Urothelium cell line (cell line): Measurements from ENCODE around the gene ABCA3.
"Not testable (repeated sequence)": the region's sequence is repeated elsewhere in the genome, so short reads cannot be mapped to it uniquely, and the experiment has no call there.

Source experiments
- DNase-seq: peaks from one replicate; pipeline ENCODE4 v3.0.0; 2011; ENCODE audit warnings: low spot score, mixed read lengths
- FAIRE-seq: peaks from 2 replicates; lab custom pipeline; 2011; peaks lifted over from hg19 to GRCh38; lab: Jason Lieb, UNC

The ABCA3 gene

DNA sequence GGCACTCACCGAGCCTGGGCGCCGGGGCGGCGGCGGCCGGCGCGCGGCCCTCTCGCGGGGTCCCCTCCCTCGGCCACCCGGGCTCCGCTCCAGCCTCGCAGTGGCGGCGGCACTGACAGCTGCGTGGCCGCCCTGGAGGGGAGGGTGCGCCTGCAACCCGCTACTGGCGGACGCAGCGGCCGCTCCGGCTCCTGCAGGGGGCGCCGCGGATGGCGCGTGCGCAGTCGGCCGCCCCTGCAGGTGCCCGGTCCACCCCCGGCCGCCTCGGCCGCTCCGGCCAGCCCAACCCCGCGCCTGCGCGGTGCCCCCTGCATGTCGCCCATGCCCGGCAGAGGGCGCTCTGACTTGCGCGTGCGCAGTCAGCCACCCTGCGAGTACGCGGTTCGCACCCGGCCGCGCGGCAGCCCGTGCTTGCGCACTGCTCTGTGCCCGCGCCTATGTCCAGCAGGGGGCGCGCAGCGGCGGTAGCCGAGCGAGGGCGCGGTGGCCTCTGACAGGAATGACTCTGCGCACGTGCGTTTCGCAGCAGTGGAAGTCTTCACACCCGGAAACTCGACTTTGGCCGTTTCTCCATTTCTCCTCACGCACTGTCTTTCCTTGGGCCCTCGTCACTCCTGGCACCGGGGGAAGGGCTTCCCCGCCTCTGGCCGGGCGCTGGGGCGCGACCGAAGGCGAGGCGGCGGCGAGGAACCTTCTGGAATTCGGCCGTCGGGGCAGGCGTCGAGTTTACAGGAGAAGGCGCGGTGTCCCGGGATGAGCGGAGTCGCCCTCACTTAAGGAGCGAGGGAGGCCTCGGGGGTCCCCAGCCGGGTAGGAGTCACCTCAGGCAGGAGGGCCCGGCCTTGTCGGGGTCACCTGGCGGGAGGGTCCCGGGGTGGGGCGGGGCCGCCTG lies at the start of gene ABCA3:
Gene ABCA3, minus strand, starts transcription at position 165 of the 892 bp plus-strand sequence. CDS start 14,262 bp downstream, outside the sequence.
- DNase-seq (peak; percentile 100), FAIRE-seq (peak; percentile 98)

DNA sequence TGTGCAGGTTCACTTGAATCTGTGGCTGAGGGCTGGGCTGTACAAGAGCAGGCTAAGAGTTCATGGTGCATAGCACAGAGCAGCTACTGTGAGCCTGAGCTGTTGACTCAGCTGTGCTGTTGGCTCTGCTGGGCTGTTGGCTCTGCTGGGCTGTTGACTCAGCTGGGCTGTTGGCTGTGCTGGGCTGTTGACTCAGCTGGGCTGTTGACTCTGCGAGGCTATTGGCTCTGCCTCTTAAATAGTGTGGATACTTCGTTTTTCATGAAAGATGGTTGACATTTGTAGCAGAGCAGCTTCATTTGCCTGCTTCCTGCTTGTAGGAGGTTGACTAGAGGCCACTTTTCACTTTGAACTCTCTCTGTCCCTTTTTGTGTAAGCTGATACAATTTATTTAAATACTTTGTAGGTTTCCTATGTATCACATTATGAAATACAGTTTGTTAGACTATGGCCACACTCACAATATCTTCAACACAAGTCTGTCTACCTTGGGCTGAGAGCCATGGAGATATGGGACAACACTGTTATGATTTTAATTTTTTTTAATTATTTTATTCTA lies 48.4 kb upstream of the ABCA3 start:
- no peak for FAIRE-seq
- peak; percentile 64 for DNase-seq

DNA sequence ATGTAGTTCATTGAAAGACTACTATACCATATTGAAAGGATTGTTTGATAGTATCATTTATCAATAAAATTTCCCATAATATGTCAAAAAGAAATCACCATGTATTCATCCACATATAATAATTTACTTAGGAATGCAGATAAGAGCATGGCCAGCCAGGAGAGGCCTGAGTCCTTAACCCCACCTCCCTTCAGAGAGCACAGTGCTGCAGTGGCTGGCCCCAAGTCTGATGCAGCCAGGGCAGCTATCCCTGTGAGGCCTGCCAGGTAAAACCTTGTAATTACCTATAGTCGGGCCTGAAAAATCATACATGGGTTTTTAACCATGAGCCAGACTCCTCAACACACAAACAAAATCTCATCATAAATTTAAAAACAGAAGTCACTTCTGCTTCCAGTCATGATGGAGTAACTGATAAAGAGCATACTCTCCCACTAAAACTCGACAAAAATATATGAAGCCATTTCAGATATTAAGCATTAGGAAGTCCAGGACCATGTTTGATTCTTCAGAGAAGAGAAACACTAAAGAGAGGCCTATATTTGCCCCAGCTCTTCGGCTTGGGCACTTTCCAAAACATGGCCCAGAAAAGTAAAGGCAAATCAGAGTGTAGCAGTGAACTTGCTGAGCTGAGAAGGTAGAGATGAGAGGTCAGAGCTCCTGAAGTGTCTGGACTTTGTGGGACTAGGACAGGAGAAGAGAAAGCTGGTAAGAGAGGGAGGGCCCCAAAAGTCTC lies 47.8 kb upstream of the ABCA3 start:
- no peak for FAIRE-seq
- DNase-seq, result no peak

DNA sequence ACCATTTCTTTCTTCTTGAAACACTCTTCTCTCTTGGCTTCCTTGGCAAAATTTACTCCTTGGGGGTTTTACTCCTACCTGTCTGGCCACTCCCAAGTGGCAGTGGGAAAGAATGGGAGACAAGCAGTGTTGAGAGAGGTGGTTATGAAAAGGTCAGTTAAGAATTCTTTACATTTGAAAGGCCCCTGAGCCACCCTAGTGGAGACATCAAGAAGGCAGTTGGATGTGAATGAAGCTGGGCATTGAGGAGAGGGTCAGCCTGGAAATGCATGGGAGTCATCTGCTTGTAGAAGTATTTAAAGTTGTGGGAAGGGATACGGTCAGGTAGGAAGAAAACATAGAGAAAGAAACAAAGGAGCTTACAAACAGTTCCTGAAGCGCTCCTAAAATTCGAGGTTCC lies 46.5 kb upstream of the ABCA3 start:
- DNase-seq (no peak), FAIRE-seq (no peak)

DNA sequence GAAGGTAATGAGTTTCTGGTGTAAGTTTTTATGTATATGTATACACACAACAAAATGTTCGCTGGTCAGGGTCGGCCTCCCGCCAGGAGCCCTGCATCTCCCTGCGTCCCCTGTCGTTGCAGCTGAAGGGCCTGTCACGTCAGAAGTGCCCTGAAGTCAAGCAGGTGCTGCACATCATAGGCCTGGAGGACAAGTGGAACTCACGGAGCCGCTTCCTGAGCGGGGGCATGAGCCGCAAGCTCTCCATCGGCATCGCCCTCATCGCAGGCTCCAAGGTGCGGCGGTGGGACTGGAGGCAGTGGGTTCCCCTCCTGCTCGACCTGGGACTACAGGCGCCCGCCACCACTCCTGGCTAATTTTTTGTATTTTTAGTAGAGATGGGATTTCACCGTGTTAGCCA lies 45.5 kb upstream of the ABCA3 start:
- not testable (repeated sequence) for DNase-seq, FAIRE-seq

DNA sequence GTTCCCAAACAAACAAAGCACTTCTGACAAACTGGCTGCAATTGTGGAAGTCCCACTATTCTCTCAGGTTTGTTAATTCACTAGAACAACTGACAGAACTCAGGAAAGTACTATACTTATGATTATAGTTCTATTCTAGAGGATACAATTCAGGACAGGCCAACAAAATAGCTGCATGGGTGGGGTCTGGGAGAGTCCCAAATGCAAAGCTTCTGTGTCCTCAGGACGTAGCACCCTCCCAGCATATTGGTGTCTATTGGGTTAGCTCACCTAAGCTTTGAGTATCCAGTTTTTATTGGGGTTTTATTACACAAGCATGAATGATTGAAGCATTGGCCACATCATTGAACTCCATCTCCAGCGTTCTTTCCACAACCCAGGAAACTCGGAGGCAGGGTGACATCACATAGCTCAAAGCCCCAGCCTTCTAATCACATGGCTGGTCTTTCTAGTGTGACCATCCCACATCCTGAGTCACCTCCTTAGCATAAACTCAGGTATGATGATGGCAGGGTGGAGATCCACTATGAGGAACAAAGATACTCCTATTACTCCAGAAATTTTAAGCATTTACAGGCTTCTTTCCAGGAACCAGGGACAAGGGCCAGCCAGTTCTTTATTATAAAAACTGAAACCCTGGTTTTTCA lies 44.8 kb upstream of the ABCA3 start:
- no peak for FAIRE-seq

DNA sequence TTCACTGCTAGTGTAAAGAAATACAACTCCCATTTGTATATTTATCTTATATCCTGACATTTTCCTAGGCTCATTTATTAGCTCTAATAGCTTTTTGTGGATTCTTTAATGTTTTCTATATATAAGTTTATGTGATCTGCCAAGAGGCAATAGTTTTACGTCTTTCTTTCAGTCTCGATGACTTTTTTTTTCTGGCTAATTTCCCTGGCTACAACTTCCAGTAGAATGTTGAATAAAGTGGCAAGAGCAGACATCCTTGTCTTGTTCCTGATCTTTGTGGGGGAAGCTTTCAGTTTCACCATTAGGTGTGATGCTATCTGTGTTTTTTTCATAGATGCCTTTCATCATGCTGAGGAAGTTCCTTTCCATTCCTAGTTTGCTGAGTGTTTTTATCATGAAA lies 43.9 kb upstream of the ABCA3 start:
- FAIRE-seq, result no peak
- no peak for DNase-seq

More for the DNA sequence above, 44.8 kb upstream of the ABCA3 start:
- DNase-seq, result peak; percentile 25

DNA sequence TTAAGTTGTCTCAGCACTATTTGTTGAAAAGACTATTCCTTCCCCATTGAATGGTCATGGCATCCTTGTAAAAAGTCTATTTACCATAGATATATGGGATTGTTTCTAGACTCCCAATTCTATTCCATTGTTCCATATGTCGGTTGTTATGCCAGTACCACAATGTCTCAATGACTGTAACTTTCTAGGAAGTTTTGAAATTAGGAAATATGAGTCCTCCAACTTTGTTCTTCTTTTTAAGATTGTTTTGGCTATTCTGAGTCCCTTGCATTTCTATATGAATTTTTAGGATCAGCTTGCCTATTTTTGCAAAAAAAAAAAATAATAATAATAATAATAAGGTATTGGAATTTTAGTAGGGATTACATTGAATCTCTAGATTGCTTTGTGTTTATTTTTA lies 43.0 kb upstream of the ABCA3 start:
- no peak for FAIRE-seq

DNA sequence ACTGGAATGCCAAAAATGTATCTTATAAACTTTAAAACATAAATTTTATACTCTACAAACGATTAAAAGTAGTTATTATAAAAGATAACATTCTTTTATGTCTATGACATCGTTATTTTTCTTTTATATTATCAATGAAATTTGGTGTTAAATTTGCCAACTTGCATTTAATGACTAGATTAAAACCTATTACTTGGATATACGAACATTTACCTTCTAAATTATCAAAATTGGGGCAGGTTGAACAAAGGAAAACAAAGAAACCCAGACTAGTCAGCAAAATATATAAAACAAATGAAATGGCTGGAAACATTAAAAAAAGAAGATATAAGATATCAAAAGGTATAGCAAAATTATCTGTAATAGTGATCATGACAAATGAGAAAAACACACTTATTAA lies 34.1 kb upstream of the ABCA3 start:
- FAIRE-seq, result no peak
- DNase-seq, result no peak

More for the DNA sequence above, 43.0 kb upstream of the ABCA3 start:
- no peak for DNase-seq

DNA sequence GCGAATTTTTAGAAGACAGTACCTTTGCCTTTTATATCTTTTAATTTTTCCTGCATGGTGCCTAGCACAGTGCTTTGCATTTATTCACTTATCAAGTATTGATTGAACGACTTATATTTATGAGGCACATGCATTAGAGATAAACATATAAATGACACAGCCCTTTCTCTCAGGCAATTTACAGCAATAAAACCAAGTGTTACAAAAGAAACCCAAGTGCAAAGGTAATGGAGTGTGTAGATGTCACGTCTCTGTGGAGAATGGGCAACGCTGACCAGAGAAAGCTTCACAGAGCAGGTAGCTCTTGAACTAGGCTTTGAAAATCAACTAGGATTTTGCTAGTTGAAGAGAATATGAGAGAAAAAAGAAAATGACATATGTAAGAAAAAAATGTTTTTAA lies 32.6 kb upstream of the ABCA3 start:
- DNase-seq (no peak), FAIRE-seq (no peak)

DNA sequence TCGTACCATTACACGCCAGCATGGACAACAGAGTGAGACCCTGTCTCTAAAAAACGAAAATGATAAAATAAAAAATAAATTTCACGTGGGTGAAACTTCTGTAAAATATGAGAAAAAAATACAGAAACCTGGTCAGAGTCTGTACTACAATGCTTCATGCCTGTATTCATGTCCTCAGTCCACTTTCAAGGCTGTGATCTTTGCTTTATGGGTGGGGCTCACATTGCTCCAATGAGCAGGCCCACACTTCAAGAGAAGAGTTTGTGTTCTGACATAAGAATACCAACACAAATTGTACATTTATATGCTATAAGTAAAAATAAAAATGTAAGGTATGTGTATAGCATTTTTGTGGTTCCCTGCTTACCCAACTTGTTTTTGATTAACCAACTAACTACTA lies 32.2 kb upstream of the ABCA3 start:
- FAIRE-seq, result no peak
- no peak for DNase-seq

DNA sequence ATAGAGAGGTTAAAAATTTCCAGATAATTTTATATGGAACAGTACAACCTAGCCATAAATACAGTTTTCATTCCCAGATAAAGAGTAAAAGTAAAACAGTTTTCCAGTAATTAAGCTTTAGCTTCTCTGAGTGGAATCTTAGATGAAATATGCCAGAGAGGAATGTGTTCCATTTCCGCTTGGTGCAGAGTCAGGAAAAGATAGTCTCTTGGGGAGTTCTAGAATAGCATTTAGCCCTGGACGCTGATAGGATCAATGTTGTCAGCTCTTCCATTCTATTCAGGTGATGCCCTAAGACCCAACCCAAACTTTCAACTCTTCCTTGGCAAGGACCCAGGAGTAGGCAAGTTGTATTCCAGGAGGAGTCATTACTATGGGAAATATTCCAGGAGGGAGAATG lies 30.9 kb upstream of the ABCA3 start:
- FAIRE-seq (no peak), DNase-seq (no peak)

DNA sequence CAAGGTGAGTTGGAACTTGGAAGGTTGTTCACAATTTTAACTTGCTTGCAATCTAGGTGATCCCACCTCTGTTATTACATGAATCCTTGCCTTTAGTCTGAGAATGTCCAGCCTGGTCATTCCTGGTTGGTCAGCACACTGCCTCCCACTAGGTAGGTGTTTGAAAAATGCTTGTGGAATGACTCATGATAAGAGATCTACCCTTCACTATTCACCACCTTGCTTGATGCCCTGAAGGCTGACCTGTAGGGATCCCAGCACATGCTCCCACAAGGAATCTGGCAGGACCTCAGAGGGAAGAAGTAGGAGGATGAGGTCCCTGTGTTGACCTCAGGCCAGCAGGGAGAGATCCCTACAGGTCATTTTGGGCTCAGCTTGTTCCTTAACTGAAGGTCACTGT lies 30.2 kb upstream of the ABCA3 start:
- DNase-seq, result no peak
- no peak for FAIRE-seq

DNA sequence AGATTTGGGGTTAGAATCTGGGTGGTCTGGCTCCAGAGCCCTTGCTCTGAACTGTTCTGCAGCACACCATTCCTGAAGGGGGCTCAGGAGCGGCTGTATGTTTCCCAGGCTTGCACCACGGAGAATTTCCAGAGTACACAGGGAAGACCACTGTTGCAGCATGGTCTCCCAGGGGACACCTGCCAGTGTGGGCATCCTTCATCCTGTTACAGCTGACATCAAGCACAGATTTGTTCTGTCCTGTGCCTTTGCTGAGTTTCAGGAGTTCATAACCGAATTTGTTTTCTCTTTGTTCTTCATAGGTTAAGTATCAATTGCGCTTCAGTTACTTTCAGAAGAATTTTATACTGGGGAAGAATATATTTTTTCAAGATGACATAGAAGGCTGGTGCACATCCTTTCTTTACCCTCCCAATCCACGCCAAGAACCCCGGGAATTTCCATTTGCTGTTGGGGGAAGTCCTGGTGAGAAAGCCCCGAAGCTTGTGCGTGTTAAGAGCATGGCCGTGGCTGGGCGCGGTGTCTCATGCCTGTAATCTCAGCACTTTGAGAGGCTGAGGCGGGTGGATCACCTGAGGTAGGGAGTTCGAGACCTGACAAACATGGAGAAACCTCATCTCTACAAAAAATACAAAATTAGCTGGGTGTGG lies 26.3 kb upstream of the ABCA3 start:
- DNase-seq (no peak), FAIRE-seq (no peak)

DNA sequence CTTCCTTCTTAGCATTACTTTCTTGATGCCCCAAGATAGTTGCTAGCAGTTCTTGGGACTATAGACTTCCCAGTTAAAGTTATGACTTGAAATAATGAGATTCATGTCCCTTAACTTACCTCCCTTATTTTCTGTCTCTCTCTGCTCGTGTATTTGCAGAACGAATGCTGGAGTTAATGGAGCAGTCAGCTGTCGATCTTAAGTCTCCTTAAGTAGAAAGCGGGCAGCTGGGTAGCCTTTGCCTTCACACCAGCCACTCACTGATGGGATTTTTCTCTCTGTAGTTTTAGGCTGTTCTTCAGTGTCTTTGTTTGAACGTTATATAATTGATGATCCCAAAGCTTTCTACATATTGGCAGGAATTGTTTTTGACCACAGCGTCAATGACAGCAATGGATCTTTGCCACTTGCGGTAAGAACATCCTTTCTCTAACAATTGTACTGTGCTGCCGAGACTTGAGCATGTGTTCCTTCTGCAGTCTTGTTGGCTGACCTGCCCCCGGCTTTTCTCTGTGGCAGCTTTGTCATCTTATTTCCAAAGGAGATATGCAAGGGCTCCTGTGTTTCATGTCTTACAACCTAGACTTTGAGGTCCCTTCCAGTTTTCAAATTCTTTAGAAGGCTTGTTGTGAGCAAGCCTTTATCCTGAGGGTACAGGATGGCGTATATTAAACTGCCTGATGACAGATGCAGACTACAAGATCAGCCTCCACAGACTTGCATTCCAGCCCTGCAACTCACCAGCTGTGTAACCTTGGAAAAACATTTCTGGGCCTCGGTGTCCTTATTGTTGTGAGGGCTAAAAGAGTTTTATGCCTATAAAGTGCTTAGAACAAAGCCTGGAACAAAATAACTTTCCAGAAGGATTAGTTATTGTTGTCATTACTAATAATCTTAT lies 25.1 kb upstream of the ABCA3 start:
- DNase-seq (no peak), FAIRE-seq (no peak)

DNA sequence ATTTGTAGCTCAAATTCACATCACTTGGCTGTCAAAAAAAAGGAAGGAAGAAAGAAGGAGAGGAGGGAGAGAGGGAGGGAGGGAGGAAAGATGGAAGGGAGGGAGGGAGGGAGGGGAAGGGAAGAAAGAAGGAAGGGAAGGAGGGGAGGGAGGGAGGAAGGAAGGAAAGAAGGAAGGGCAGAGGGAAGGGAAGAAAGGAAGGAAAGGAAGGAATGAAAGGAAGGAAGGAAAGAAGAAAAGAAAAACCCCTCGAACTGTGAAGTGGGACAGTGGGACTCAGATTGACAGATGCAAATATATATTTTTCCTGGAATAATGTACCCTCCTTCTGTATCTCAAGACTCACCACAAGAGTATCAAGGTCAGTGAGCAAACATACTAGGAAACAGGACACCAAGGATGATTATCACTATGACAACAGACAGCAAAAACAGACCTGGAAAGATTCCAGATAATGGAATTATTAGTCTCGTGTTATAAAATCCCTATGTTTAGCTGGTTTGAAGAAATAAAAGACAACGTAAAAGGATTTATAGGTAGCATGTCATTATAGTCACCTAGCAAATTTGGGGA lies 24.2 kb upstream of the ABCA3 start:
- DNase-seq, result no peak
- no peak for FAIRE-seq

DNA sequence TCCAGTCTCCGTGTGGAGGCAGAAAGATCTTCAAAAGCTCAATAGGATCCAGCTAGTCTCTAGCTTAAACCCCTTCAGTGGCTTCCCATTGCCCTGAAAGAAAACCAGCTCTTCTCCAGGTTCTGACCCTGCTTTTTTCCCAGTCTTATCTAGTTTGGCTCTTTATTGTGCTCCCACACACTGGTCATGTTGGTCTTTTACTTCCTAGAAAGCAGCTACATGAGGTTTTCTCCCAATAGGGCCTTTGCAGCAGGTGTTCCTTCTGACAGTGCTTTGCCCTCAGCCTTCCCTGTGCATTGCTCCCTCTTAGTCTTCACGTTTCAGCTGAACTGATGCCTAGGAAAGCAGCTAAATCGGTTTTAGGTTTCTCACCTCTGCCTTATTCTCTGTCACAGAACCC lies 21.7 kb upstream of the ABCA3 start:
- DNase-seq, result no peak
- FAIRE-seq, result no peak

DNA sequence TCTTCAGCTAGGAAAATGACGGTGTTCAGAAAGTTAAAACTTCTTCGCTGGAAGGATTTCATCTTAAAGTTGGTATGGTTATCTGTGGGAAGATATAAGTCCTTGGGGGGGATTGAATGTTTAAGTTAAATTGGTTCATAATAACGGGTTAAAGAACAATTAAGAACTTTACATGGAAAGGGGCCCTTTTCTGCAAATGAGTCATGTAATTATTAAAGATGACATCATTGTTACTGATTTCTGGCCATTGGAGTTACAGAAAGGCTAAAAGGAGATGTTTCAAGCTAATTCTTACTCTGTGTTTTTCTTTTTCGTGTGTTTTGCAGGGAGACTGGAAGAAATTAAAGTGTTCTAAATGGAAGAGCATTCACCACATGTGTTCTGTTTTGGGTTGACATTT lies 20.6 kb upstream of the ABCA3 start:
- DNase-seq (no peak), FAIRE-seq (no peak)

DNA sequence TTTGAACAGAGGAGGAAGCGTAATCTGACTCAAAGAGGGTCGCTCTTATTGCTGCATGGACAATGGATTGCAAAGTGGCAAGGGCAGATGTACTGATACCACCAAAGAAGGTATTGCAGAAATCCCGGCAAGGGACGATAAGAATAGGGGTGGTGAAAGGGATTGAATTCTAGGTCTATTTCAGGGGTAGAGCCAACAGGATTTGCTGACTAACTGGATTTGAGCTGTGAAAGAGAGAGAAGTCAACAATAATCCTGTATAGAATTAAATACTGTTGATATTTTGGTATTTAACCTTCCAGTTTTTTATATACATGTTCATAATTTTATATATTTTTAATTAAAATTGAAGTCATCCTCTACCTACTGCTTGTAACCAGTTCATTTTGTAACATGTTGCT lies 19.4 kb upstream of the ABCA3 start:
- DNase-seq (no peak), FAIRE-seq (no peak)
